Endothelial cell of umbilical vein (primary cell): Measurements from ENCODE around the gene CAMTA1. TPM values are rescaled to one million over a fixed set of nuclear protein-coding genes. Genes with fewer than 3 reads are reported as not detected.

ENCODE experiments used
- BruUV-seq: library from RNA; stranded (reverse); fragments of 400-500 nt; replicated peaks from 2 replicates; lab custom pipeline; 2021; lab: Mats Ljungman, UMichigan
- CTCF ChIA-PET: fragments of 300-600, 350-600 bp; sonication (Branson Sonifier 250); formaldehyde crosslinking; loops from one replicate; lab custom pipeline; 2021; ENCODE audit warnings: antibody characterized with exemption, inconsistent platforms; lab: Charles Lee
- POLR2A ChIA-PET: fragments of 300-600, 350-600 bp; sonication (Branson Sonifier 250); formaldehyde crosslinking; loops from one replicate; lab custom pipeline; 2021; ENCODE audit warnings: antibody characterized with exemption, inconsistent platforms; lab: Charles Lee
- DNase-seq: peaks from one replicate; pipeline ENCODE4 v3.0.0-alpha.2; 2011; ENCODE audit warnings: low read depth, low spot score
- FAIRE-seq: peaks from 2 replicates; lab custom pipeline; 2011; peaks lifted over from hg19 to GRCh38; lab: Jason Lieb, UNC
- H2AFZ ChIP-seq: 2 replicates; pipeline ENCODE4 v1.6.0; 2012; ENCODE audit warnings: low read depth, low read length, control low read depth, inconsistent platforms
- H3K27ac ChIP-seq: 2 replicates; pipeline ENCODE4 v1.5.1; 2011; ENCODE audit warnings: low read depth, mild to moderate bottlenecking, control low read depth, low read length, moderate library complexity; ENCODE audit not compliant: insufficient read depth
- H3K27me3 ChIP-seq, 2 experiments: 2 replicates each; pipeline versions ENCODE4 v1.6.0 to v1.6.1; 2011; ENCODE audit warnings: low read length in 2 of 2, mixed read lengths in 1 of 2; ENCODE audit not compliant: control insufficient read depth in 2 of 2, insufficient read depth in 2 of 2
- H3K36me3 ChIP-seq, 2 experiments: 2 replicates in 1 of 2; 3 replicates in 1 of 2; pipeline ENCODE4 v1.5.1; 2011; ENCODE audit warnings: low read length in 2 of 2, mild to moderate bottlenecking in 1 of 2, moderate library complexity in 1 of 2; ENCODE audit not compliant: control insufficient read depth in 2 of 2, insufficient read depth in 2 of 2; ENCODE audit errors: extremely low read depth in 1 of 2
- H3K4me1 ChIP-seq: 3 replicates; pipeline ENCODE4 v1.5.1; 2011; ENCODE audit warnings: mild to moderate bottlenecking, low read length; ENCODE audit not compliant: control insufficient read depth, insufficient read depth; ENCODE audit errors: extremely low read depth
- H3K4me2 ChIP-seq: 2 replicates; pipeline ENCODE4 v1.6.1; 2011; ENCODE audit warnings: low read length, control low read depth, mixed read lengths; ENCODE audit not compliant: insufficient read depth
- H3K4me3 ChIP-seq, 3 experiments: fragments of 200-600 bp in 1 of 3; sonication (generic), shearing (Covaris generic) in 1 of 3; replicated peaks in 1 of 3; 2 replicates each; pipeline ENCODE4 v1.5.1; 2011 to 2016; ENCODE audit warnings: control low read depth in 3 of 3, low read length in 3 of 3, mild to moderate bottlenecking in 2 of 3, inconsistent platforms in 1 of 3, low read depth in 1 of 3, moderate library complexity in 1 of 3; ENCODE audit not compliant: insufficient read depth in 1 of 3
- H3K79me2 ChIP-seq: 2 replicates; pipeline ENCODE4 v1.6.0; 2012; ENCODE audit warnings: low read length, inconsistent platforms; ENCODE audit not compliant: control insufficient read depth, insufficient read depth
- H3K9ac ChIP-seq: replicated peaks from 2 replicates; pipeline ENCODE3; 2011; ENCODE audit warnings: low read length, control low read depth; ENCODE audit not compliant: insufficient read depth; ENCODE audit errors: extremely low read depth
- H3K9me1 ChIP-seq: replicated peaks from 3 replicates; pipeline ENCODE4 v1.6.0; 2011; ENCODE audit warnings: mild to moderate bottlenecking, low read length; ENCODE audit not compliant: control insufficient read depth, insufficient read depth; ENCODE audit errors: extremely low read depth
- H3K9me3 ChIP-seq: replicated peaks from 2 replicates; pipeline ENCODE4 v1.5.1; 2012; ENCODE audit warnings: low read length, inconsistent platforms; ENCODE audit not compliant: control insufficient read depth, insufficient read depth
- H4K20me1 ChIP-seq: replicated peaks from 2 replicates; pipeline ENCODE3; 2011; ENCODE audit warnings: mild to moderate bottlenecking, low read length; ENCODE audit not compliant: control insufficient read depth, insufficient read depth; ENCODE audit errors: extremely low read depth
- CTCF ChIP-seq, 2 donors: IDR thresholded peaks; 1 replicate in 1 of 2; 2 replicates in 1 of 2; pipeline ENCODE4 v1.5.1; 2011; ENCODE audit warnings: low read length in 2 of 2, mild to moderate bottlenecking in 2 of 2, moderate library complexity in 2 of 2, control low read depth in 1 of 2, inconsistent platforms in 1 of 2, low read depth in 1 of 2; ENCODE audit not compliant: insufficient read depth in 1 of 2; ENCODE audit errors: extremely low read depth in 1 of 2
- EZH2 ChIP-seq: IDR thresholded peaks from 2 replicates; pipeline ENCODE4 v1.6.1; 2012; ENCODE audit warnings: borderline replicate concordance, low read depth, mild to moderate bottlenecking, moderate library complexity, low read length, inconsistent platforms; ENCODE audit not compliant: severe bottlenecking
- GATA2 ChIP-seq: IDR thresholded peaks from 2 replicates; pipeline ENCODE4 v1.7.0; 2011; ENCODE audit warnings: low read depth, mild to moderate bottlenecking, moderate library complexity, mixed read lengths, low read length; ENCODE audit not compliant: insufficient read length, insufficient read depth
- JUN ChIP-seq: IDR thresholded peaks from 2 replicates; pipeline ENCODE4 v1.6.1; 2011; ENCODE audit warnings: borderline replicate concordance, low read depth; ENCODE audit not compliant: insufficient read length, insufficient read depth
- MYC ChIP-seq: IDR thresholded peaks from one replicate; pipeline ENCODE4 v1.6.1; 2011; ENCODE audit warnings: mild to moderate bottlenecking, low read depth, low read length
- POLR2AphosphoS5 ChIP-seq: IDR thresholded peaks from 2 replicates; pipeline ENCODE4 v1.6.1; 2012; ENCODE audit warnings: low read depth, mild to moderate bottlenecking, control low read depth, low read length, moderate library complexity; ENCODE audit not compliant: insufficient read depth
- dilution Hi-C: fragments of 300-500 bp; cut with MboI; formaldehyde crosslinking; loops from one replicate; pipeline ENCODE4 v1.15.0; 2019; ENCODE audit warnings: low sequenced_read_pairs; ENCODE audit not compliant: extremely low pct_ligation_motif_present
- intact Hi-C: fragments of 100-400 bp; cut with micrococcal nuclease; formaldehyde crosslinking; loops from one replicate; pipeline ENCODE4 v1.10.0; 2022
- polyA plus RNA-seq, 4 experiments: library from polyadenylated mRNA; depleted of rRNA in 3 of 4; stranded (reverse) in 3 of 4; unstranded in 1 of 4; fragments of >200 nt; gene quantifications; 2 replicates each; pipeline versions ENCODE4 v1.2.1 to v1.2.3, GENCODE V29; 2011 to 2012; ENCODE audit warnings: missing spikeins in 1 of 4
- total RNA-seq: library from RNA; stranded (reverse); gene quantifications from 2 replicates; pipeline ENCODE4 v1.2.3, GENCODE V29; 2021
- TF ChIP-seq, protein P1 (sequence below): IDR thresholded peaks from 2 replicates; pipeline ENCODE4 v1.6.1; 2011; ENCODE audit not compliant: insufficient read depth, insufficient read length

Gene CAMTA1
- total and polyA plus RNA-seq, 2 donors (not counting 3 experiments of a cell fraction or from before 2014, with no cell fraction given) = 50.8 to 92.7 TPM

GRCh38 chr1:7338439-7338838 lies 553.2 kb downstream of the CAMTA1 start:
- Histone ChIP-seq H3K79me2 (no peaks in the 10 kb centered on the region), H3K36me3 (no peaks in the 10 kb centered on the region), H2AFZ (no peak overlapping the region), H4K20me1 (no peaks in the 10 kb centered on the region), H3K9me1 (no peaks in the 10 kb centered on the region), H3K4me3 (no peak overlapping the region), H3K27me3 (no peaks in the 10 kb centered on the region), H3K9me3 (no peaks in the 10 kb centered on the region), H3K4me1 (no peaks in the 10 kb centered on the region), H3K27ac (no peak overlapping the region), H3K9ac (no peak overlapping the region), H3K4me2 (no peak overlapping the region)
- FAIRE-seq (no peak), DNase-seq (no peak)
- intact Hi-C loops = no loop called here
- POLR2A ChIA-PET = no interaction called here
- no TSS peak for BruUV-seq
- CTCF ChIA-PET = no interaction called here
- TF ChIP-seq MYC (no peak), EZH2 (no peak), JUN (no peak), CTCF (IDR thresholded peaks at IDR 0.05; ENCODE audit: extremely low read depth in 1 of 2, insufficient read depth in 1 of 2, low read depth in 1 of 2, low read length in 2 of 2) (no peak), POLR2AphosphoS5 (no peak), GATA2 (no peak)
- TF ChIP-seq, protein P1, sequence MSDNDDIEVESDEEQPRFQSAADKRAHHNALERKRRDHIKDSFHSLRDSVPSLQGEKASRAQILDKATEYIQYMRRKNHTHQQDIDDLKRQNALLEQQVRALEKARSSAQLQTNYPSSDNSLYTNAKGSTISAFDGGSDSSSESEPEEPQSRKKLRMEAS = no peak
- dilution Hi-C loops = no loop called here
